ENCODE measurements around the gene ATMIN.
A peak's percentile ranks its signal among the peaks of the same experiment; 100 is the strongest.

ATMIN gene

DNA sequence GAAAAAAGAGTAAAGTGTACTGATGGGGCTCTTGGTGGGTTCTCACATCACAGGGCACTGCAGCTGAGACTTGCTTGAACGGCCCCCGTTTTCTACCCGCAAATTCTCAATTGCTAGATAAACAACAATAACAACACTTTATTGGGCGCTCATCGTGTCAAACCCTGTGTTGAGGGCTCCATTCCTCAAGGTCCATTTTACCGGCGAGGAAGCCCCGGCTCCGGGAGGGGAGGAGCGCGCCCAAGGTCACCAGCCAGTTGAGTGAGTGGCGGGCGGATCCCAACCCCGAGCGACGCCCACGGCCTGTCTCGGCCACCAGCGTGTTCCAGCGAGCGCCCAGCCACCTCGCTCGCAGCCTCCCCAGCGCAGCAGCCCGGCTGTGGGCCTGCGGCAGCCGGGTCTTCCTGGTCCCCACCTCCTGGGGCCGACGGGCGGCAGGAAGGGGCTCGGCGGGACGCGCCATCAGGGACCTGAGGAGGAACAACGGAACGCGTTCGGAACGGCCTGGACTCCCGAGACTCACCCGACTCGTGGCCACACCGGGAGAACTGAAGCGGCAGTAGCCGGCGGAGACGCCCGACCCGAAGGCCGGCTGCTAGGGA lies 29.3 kb upstream of the ATMIN start:
- DNase-seq: peak; percentile 84

DNA sequence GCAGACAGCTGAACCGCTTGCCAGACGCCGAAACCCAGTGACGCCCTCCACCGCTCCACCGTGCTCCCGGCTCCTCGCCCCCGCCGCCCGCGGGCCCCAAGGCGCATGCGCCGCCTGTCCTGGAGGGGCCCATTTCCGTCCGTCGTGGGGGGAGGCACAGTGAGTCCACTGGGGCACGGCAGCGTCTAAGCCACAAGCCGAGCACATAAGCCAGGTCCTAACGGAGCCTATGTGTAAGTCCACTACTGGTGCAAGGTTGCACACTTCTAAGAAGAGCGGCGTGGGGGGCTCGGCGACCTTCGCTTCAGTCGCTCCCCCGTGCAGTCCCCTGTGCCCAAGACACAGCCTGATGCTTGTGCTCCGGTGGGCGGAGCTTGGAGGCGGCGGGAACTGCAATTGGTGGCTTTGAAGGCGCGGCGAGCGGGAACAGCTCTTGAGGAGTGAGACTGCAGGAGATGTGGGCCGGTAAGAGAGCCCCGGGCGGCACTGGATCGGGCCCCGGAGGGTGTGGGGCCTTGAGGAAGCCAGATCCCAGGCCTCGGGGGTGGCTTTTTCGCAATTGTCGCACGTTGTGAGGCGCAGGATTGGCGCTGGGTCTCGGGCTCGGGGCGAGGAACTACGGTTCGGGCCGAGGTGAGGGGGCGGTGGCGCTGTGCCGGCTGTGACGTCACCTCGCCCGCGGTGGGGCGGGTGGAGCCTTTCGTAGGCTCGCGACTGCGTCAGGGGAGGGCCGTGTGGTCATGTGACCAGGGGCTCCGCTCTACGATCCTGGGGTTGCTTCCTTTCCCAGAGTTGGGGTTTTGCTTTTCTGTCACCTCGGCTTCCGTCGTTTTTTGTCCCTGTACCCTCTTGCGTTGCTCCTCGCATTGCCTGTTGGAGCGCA lies 28.6 kb upstream of the ATMIN start, which contains the start of the genes CENPN and CMC2:
Gene CENPN (plus strand): TSS at position 402 of the 883 bp plus-strand sequence. CDS start 4,726 bp downstream, outside the sequence.
Gene CMC2 (minus strand): TSS at position 73 of the 883 bp plus-strand sequence. CDS start 9,491 bp downstream, outside the sequence.
- DNase-seq: peak; percentile 97

DNA sequence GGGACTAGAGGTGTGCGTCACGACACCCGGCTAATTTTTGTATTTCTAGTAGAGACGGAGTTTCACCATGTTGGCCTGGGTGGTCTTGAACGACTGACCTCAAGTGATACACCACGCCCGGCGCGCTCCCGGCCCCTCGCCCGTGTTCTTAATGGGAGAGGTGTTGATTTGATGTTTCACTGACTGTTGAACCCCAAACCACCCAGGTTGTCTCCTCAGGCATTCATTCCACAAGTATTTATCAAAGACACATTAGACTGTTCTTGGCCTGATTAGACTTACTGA lies 27.2 kb upstream of the ATMIN start:
- no peak for DNase-seq

DNA sequence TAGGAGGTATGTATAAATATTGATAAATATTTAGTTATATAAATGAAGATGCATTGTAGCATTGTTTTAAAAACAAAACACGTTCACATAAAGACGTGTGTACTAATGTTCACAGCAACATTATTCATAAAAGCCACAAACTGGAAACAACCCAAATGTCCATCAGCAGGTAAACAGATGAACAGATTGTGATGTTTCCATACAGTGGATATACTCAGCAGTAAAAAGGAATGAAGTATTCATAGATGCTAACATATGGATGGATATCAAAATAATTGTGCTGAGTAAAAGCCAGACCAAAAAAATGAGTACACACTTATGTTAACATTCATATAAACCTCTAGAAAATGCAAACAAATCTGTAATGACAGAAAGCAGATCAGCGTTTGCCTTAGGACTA lies 22.7 kb upstream of the ATMIN start:
- no peak for DNase-seq

DNA sequence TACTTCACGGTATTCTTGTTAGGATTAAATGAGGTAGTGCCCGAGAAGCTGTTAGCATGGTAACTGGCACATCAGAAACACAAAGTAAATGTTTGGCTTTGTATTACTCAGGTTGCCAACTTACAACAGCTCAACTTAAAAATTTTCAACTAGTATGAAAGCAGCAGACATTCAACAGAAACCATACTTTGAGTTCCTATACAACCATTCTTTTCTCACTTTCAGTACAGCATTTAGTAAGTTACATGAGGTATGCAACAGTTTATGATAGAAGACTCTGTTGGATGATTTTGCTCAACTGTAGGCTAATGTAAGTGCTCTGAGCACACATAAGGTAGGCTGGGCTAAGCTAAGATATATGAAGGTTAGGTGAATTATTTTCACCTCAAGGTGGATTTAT lies 21.0 kb upstream of the ATMIN start:
- no peak for DNase-seq

DNA sequence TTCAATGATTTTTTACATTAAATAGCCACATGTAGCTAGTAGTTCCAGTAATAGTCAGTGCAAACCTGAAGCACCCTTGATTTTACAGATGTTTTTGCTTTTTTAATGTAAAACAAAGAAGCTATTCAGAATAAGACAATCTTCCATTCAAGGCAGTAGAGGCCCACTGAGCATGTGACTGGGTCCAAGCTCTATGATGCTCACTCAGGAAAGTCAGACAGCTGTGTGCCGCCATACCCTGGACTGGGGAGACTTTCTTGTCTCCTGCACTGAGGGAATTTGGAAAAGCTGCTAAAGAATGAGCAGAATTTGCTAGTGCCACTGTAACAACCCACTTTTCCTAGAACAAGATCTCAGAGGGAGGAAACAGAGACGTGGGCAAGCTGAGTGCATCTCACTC lies 17.1 kb upstream of the ATMIN start:
- no peak for DNase-seq

DNA sequence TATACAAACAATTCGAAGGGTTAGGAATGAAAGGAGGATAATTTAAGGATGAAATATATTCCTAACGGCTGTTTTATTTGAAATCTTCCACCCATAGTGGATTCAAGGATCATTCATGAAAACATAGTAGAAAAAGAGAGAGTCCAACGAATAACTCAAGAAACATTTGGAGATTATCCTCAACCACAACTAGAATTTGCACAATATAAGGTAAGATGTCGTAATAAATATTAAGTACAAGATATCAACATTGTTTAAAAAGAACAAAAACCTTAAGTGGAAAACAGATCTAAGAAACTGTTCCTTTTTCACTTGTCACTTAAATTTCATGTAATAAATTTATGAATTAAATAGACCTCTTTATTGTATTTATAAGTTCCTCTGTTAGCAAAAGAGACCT lies 9.2 kb upstream of the ATMIN start:
- DNase-seq: no peak

DNA sequence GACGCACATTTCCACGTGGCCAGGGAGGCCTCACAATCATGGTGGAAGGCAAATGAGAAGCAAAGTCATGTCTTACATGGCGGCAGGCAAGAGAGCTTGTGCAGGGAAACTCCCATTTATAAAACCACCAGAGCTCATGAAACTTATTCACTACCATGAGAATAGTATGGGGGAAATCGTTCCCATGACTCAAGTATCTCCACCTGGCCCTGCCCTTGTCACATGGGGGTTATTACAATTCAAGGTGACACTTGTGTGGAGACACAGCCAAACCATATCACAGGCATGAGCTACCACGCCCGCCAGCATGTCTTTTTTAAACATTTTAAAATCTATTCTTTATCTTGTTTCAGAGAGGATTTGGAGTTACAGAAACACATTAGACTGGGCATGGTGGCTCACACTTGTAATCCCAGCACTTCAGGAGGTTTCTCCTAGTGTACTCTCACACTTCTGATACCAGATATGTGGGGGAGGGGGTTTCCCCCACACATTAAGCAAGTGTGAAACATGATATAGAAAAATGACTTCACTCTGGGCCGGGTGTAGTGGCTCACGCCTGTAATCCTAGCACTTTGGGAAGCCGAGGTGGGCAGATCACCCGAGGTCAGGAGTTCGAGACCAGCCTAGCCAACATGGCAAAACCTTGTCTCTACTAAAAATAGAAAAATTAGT lies 5.6 kb upstream of the ATMIN start:
- DNase-seq: peak; percentile 40

DNA sequence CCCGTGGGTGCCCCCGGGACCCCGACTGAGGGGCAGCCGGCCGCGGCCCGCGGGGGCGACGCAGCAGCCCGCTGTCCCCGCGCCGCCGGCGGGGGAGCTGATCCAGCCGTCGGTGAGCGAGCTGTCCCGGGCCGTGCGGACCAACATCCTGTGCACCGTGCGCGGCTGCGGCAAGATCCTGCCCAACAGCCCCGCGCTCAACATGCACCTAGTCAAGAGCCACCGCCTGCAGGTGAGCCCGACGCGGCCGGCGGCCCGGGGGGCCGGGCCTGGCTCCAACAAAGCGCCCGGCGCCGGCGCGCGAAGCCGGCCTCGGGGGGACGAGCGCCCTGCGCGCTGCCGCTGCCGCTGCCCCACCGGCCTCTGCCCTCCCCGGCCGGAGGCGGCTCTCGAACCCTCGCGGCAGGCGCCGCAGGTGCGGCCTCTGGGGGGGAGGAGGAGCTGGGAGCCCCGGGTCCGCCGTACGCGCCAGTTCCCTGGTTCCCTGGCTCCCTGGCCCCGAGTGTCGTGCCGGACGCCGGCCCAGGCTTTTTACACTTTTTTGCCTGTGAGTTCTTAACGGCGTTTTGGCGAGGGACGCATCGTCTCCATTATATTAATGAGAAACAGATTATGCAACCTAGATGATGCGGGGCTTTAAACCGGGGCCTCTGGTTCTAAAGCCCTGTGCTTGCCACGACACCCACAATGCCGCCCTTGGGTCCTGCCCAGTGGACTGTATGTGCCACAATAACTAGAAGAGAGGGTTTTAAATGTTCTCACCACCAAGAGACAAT lies 521 bp downstream of the ATMIN start:
- peak; percentile 62 for DNase-seq

DNA sequence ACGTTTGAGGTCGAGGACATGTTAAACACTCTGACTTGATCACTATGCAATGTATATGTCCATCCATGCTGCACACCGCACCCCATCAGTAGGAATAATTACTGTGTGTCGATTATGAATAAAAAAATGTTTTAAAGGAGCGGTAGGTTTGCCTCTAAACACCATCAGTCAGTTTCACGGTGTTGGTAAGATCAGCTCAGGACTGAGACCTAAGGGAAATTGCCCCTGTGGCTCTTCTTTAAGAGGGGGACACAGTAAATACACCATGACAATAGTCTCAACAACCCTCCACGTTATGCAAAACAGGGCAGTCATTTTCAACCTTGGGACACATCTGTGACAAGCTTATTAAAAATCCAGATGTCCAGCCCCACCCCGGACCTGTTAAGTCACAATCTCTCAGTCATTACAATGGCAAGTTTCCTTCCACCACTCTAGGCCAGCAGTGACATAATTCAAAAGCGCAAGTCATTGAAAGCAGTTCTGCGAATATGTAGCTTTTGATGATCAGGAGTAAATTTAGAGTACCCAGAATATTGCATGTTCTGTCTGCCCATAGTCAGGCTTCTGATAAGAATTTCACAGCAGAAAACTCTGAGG lies 1.2 kb downstream of the ATMIN start:
- DNase-seq: no peak

DNA sequence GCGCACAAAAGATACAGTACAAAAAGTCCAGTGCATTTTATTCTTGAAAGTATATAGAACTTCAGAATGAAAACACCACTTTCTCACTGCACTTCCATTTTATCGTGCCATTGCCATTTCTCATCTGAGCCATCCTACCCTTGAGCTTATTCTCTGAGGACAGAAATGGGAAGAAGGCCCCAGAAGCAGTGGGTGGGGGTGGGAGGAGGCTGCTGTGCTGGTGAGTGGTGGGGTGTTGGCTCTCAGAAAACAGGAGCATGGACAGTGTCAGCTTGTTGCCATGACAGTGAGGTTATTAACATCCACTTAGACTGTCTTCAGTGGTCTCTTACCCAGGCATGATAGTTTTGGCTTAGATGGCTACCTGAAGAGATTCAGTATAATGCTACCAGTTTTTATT lies 4.5 kb downstream of the ATMIN start:
- DNase-seq: no peak

DNA sequence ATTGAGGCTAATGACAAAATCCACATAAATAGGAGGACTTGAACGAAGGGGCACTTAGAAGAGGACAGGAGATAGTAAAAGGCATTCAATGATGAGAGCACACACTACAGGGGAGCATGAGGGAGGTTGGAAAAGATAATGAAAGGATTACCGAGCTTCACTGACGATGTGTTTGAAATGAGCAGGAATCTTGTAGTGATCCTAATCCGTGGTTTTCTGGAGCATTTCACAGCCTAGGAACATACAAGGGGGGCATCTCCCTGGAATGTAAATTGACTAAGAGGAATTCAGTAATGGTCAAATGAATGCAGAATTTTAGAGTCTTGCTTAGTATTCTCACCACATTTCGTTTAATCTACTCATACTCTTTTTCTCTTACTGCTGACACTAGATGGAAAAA lies 5.2 kb downstream of the ATMIN start:
- no peak for DNase-seq

DNA sequence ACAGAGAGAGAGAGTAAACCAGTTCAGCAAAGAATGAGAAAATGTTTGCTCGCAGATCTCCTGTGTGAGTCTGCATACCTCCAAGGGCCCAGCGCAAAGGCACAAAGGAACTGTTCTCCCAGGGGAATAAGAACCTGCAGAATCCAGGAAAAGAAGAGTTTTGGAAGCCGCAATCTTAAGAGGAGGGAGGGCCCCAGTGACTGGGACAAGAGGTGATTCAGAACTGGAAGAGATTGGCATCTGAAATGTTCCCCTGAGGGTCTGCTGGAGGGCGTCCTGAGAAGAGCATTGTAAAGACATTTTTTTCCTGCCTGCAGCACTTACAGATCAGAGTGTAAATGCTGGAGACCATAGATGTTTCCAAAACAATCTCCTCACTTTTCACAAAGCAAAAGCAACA lies 6.1 kb downstream of the ATMIN start:
- DNase-seq: no peak

DNA sequence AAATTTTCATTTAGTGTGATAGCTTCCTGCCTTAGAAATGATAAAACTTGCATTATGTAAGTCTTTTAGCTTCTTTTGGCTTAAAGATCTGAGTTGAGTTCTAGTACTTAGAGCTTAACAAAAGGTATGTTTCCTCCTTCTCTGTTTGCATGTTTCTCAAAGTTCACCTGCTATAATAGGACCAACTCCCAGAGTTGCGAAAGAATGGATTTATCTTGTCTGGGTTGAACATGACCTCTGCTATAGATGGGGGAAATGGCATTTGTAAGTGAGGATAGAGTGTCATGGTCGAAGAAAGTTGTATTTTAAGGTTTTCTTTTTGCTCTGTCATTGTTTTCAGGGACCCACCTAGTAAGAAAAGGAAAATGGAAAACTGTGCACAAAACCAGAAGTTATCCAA lies 7.2 kb downstream of the ATMIN start:
- no peak for DNase-seq

DNA sequence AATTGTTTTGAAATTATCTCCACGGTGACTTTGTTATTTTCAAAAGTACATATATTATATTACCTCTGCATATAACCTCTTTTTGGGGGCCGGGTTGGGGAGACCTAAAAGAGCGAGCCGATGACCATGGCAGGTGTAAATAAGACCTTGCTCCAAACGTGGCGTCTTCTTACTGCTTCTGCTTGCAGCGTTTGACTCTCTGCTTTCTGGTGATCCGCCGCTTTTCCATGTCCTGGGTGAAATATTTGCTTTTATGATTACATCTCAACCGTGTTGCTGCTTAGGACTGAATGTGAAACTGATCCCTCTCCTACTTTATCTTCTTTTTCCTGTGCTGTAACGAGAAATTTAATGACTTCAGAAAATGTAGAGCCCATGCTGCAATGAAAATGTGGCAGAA lies 18.1 kb downstream of the ATMIN start:
- DNase-seq: no peak

DNA sequence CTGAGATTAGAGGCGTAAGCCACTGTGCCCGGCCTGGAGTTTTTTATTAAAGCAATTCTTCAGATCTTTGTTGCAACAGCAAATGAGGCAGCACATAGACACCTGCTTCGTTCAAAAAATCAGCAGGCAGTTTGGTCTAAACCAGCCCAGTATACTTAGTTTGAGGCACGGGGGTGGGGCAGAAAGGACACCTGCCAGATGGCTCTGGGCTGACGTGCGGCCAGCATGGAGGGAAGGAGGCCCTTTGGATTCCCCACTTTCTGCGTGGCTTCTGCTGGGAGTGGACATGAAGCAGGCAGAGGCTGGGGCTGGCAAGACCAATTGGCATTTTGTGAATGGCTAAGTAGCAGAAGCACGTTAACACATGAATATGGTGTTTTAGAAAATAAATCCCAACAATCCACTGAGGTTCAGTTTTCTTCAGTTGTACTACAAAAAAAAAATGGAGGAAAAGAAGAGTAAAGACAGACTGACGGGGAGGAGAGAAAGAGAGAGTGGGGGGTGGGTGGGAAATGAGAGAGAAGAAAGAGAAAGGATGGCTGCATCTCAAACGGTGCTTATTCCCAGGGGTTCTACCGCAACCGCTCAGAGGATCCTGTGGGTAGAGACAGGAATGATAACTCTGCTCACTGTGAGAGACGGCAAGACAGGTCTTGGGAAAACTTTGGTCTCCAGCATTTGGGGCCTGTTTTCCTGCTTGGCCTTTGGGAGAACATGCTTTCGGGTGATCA lies 25.1 kb downstream of the ATMIN start:
- no peak for DNase-seq

DNA sequence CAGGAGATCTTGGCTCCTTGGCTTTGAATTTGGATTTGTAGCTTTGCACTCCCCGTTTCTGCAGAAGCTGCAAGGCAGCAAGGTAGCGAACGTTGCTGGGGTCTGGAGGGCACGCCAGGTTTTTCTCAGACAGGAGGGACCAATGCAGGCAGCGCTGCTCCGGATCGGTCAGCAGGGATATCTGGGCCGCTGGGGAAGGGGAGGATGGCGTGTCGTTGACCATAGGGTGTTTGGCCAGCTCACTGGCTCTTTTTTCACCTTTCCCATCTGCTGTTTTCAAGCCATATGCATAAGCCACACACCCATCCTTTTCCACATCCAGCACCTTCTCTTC lies 25.6 kb downstream of the ATMIN start:
- DNase-seq: no peak

DNA sequence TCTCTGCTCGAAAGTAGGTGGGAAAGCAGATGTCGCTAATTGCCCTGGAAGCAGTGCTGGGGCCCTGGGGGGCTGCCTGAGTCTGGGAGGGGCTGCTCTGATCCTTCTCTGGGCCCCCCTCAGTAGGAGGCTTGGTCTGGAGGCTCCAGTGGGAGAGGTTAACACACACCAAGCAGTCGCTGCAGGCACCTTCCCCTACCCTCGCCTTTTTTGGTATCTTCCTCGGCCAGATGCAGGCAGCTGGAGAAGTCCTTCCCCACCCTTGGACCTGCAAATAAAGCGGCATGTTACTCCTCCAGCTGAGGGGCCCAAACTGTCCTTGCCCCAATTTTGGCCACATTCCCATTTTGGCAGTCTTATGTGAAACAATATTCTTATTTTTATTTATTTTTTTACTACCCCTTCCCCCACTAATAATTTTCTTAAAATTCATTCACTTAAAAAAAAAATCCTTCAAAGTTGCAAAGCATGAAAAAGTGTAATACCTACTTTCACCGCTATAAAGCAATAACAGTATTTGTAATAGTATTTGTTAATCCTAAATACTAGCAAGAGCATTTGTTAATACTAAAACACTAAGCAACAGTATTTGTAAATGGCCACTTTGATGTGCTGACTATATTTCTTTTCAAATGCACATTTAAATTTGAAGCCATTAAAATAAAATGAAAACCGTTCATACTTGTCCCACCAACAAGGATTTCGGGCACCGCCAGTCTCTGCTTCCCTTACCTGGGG lies 26.4 kb downstream of the ATMIN start:
- no peak for DNase-seq

DNA sequence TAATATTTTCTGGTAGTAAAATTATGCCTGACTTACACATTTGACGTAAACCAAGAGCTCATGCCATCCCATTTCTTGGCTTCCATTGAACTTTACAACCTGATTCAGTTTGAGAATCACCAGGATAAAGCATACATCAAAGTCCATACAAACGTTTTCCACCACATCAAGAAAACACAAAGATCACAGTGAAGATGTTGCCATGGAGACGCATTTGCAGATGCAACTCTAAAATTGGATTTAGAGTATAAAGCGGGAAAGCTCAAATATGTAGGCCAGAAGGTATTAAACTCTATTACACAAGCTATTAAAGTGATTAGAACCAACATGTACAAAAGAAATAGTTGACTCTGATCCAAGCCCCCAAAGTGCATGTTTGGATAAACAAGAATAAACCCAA lies 31.0 kb downstream of the ATMIN start:
- no peak for DNase-seq

DNA sequence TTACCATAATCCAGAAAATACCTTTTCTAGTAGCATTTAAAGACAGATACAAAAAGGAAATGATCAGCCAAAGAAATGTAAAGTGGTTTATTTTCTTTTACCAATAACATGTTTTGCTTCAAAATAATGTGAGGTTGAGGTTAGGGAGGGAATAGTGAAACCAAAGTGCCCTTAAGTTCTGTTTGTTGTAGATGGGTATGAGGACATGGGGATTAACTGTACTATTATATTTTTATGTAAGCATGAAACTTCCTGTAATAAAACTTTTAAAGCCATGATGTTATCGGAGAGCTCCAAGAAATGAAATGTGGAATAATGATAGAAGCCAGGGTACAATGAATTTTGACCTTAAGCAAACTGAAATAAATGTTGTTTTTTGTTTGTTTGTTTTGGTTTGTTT lies 31.5 kb downstream of the ATMIN start:
- no peak for DNase-seq

DNA sequence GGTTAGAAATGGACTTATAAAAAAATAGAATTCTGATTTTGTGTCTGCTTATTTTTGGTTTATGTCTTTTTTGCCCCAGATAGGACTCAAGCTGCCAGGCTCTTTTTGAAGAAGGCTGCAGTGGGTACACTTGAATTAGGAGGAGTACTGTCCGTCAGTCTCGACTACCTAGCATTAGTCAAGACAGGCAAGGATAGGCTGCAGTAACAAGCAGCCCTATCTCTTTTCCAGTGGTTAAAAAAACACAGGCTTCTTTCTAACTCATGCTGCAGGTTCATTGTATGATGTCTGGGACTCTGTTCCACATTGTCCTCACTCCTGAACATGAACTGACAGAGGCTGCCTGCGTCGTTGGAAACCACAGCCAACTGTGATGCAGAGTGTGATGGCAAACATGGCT lies 33.4 kb downstream of the ATMIN start:
- DNase-seq: no peak

DNA sequence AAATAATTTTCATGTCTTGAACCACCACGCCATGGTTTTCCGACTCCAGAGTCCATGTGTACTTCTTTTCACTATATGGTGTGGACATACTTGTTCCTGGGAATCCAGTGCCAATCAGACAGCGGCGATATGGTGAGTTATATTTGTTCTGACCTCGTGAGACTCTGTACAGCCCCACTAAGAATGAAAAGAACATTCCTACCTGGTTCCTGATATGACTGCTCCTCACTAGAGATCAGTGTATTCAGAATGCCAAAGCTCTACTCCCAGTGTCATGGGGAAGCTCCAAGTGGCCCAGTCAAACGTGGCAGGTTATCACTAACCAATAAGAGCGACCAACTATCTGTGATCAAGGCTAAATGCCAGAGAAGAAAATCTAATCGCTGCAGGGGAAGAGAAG lies 35.3 kb downstream of the ATMIN start:
- no peak for DNase-seq

Measured in stimulated activated CD4-positive, alpha-beta T cell treated with anti-CD3 and anti-CD28 coated beads, Interleukin-15, amount 100 ng/mL, for 24 hours (primary cell).